Esophagus muscularis mucosa (tissue), 4 donors: Measurements from ENCODE around the gene BMP6.

Experiments used
- EP300 ChIP-seq: sonication (generic); formaldehyde crosslinking; IDR thresholded peaks from one replicate; pipeline ENCODE4 v1.6.1; 2017; ENCODE audit warnings: antibody characterized with exemption
- POLR2A ChIP-seq: fragments of 450-650 bp; IDR thresholded peaks from one replicate; pipeline ENCODE4 v1.6.1; 2017; ENCODE audit warnings: antibody characterized with exemption, moderate library complexity, mild to moderate bottlenecking, low read depth
- POLR2AphosphoS5 ChIP-seq, 2 donors: sonication (generic); formaldehyde crosslinking; IDR thresholded peaks; one replicate each; pipeline ENCODE4 v1.6.1; 2017; ENCODE audit warnings: antibody characterized with exemption in 2 of 2
- TF ChIP-seq, protein P1 (sequence below), 3 experiments: fragments of 200-600 bp in 2 of 3; fragments of 450-650 bp in 1 of 3; sonication (generic) in 2 of 3; IDR thresholded peaks; one replicate each; pipeline ENCODE4 v1.5.1; 2017 to 2019; ENCODE audit warnings: antibody characterized with exemption in 3 of 3, mild to moderate bottlenecking in 2 of 3, moderate library complexity in 1 of 3

DNA sequence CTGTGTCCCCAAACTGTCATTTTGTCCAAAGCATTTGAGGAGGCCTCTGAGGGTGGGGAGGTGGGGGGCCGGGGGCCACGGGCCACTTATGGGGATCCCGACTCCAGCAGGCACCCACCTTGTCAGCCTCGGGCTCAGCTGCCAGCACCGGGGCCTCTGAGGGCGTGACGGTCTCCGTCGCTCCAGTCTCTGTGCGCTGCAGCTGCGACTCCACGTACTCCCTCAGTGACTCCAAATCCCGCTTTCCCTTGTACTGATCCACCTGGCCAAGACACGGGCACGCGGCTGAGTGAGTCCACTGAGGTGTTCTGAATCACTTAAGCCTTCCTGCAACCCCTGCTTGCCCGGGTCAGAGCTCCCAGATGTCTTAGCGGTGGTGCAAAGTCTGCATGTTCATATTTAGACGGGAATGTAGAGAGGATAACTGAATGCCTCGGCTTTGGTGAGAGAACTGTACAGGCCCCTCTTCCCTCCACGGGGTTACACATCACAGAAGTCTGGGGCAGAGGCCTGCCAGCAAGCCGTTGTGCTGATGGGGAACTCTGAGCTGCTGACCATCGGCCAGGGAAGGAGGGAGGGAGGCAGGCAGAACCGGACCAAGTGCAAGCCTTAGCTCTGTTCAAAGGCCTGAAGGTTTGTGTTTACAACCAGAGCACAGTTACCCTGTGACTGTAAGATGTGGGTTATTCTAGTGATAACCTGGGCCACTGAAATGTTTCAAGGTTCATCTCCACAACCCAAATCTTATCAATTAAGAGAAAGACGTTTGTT, 162.9 kb downstream of the BMP6 start:
- TF ChIP-seq, protein P1, sequence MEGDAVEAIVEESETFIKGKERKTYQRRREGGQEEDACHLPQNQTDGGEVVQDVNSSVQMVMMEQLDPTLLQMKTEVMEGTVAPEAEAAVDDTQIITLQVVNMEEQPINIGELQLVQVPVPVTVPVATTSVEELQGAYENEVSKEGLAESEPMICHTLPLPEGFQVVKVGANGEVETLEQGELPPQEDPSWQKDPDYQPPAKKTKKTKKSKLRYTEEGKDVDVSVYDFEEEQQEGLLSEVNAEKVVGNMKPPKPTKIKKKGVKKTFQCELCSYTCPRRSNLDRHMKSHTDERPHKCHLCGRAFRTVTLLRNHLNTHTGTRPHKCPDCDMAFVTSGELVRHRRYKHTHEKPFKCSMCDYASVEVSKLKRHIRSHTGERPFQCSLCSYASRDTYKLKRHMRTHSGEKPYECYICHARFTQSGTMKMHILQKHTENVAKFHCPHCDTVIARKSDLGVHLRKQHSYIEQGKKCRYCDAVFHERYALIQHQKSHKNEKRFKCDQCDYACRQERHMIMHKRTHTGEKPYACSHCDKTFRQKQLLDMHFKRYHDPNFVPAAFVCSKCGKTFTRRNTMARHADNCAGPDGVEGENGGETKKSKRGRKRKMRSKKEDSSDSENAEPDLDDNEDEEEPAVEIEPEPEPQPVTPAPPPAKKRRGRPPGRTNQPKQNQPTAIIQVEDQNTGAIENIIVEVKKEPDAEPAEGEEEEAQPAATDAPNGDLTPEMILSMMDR (IDR thresholded peaks at IDR 0.05): no peak
- no peak for TF ChIP-seq POLR2A
- no peak for TF ChIP-seq EP300
- TF ChIP-seq POLR2AphosphoS5 (IDR thresholded peaks at IDR 0.05): no peak
